22Rv1 (cell line): ENCODE data around the gene ZNF423.

ENCODE experiments used
- CTCF ChIP-seq: fragments of 450-650 bp; IDR thresholded peaks from 2 replicates; pipeline ENCODE4 v1.5.1; 2017; ENCODE audit warnings: mild to moderate bottlenecking
- ZFX ChIP-seq: fragments of 450-650 bp; IDR thresholded peaks from 2 replicates; pipeline ENCODE4 v1.6.1; 2017; ENCODE audit warnings: antibody characterized with exemption, borderline replicate concordance

GRCh38 chr16:49640581-49640980 lies 215.3 kb downstream of the ZNF423 start:
- no peak for TF ChIP-seq CTCF
- no peak for TF ChIP-seq ZFX
